Immature natural killer cell (primary cell): Measurements from ENCODE around the gene EDC4. TPM values are rescaled to one million over a fixed set of nuclear protein-coding genes. Genes with fewer than 3 reads are reported as not detected.

ENCODE experiments used
- DNase-seq, 3 donors: peaks; one replicate each; pipeline ENCODE4 v3.0.0; 2022; ENCODE audit warnings: mixed read lengths in 1 of 3
- H3K27ac Mint-ChIP-seq, 6 donors: one replicate each; pipeline ENCODE4 v1.8.0; 2020; ENCODE audit warnings: mixed read lengths in 6 of 6, mild to moderate bottlenecking in 5 of 6, inconsistent platforms in 4 of 6, moderate library complexity in 3 of 6
- H3K27me3 Mint-ChIP-seq, 3 donors: one replicate each; pipeline ENCODE4 v1.8.0; 2020 to 2021; ENCODE audit warnings: low read depth in 3 of 3, mild to moderate bottlenecking in 3 of 3, mixed read lengths in 3 of 3, moderate library complexity in 3 of 3, inconsistent platforms in 1 of 3
- H3K36me3 Mint-ChIP-seq, 3 donors: one replicate each; pipeline ENCODE4 v1.8.0; 2020; ENCODE audit warnings: mixed read lengths in 3 of 3, inconsistent platforms in 2 of 3, mild to moderate bottlenecking in 2 of 3
- H3K4me1 Mint-ChIP-seq, 2 donors: one replicate each; pipeline ENCODE4 v1.8.0; 2020; ENCODE audit warnings: inconsistent platforms in 2 of 2, mild to moderate bottlenecking in 2 of 2, mixed read lengths in 2 of 2, moderate library complexity in 1 of 2
- H3K4me3 Mint-ChIP-seq, 5 donors: one replicate each; pipeline ENCODE4 v1.8.0; 2020; ENCODE audit warnings: mild to moderate bottlenecking in 5 of 5, mixed read lengths in 5 of 5, inconsistent platforms in 3 of 5, moderate library complexity in 3 of 5
- H3K9me3 Mint-ChIP-seq, 6 donors: one replicate each; pipeline ENCODE4 v1.8.0; 2020; ENCODE audit warnings: mild to moderate bottlenecking in 6 of 6, mixed read lengths in 6 of 6, inconsistent platforms in 4 of 6, moderate library complexity in 3 of 6
- polyA plus RNA-seq, 3 donors: library from polyadenylated mRNA; unstranded; fragments of 300-500 nt; fragmentation: Illumina TruSeq; gene quantifications; one replicate each; pipeline ENCODE4 v1.2.3, GENCODE V29; 2021

Gene EDC4
- polyA plus RNA-seq, 3 donors from 2014 or later, result 14.2 to 26.0 (median 23.8) TPM

GRCh38 chr16:67917140-67917851, 44.4 kb downstream of the EDC4 start:
- Mint-ChIP-seq H3K27ac (peak overlapping the region in 5 of 6 donors; percentile 19 to 56 (median 46)), H3K4me1 (peaks cover 11 to 24% of the 10 kb centered on the region in 2 donors), H3K9me3 (no peaks in the 10 kb centered on the region), H3K27me3 (peaks cover 0 to 3% (median 1%) of the 10 kb centered on the region in 3 donors), H3K36me3 (peaks cover 0 to 11% (median 0%) of the 10 kb centered on the region in 3 donors), H3K4me3 (no peak overlapping the region)
- no peak for DNase-seq

DNA sequence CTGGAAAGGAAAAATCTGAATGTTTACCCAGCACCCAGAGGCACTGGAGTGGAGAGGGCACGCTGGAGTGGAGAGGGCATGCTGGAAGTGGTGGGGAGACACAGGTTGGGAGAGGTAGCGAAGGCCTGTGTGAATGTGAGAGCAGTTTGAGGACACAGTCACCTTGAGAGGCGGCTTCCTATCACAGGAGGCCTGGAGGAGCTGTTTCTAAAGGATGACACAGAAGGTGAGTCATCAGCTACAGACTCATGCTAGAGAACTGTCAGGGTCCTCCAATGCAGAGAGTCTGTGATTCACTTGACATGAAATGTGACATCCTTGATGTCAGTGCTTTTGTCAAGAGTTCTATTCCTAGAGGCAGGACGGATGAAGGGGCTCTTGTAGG, 45.0 kb downstream of the EDC4 start:
- Mint-ChIP-seq H3K9me3 (no peaks in the 10 kb centered on the region), H3K27me3 (peaks cover 0 to 3% (median 1%) of the 10 kb centered on the region in 3 donors), H3K4me3 (no peak overlapping the region), H3K36me3 (peaks cover 0 to 11% (median 0%) of the 10 kb centered on the region in 3 donors), H3K27ac (peak overlapping the region in 2 of 6 donors; percentile 19 to 51), H3K4me1 (peaks cover 11 to 27% of the 10 kb centered on the region in 2 donors)
- no peak for DNase-seq

- peaks cover 0 to 7% (median 0%) of the 10 kb centered on the region in 3 donors for H3K36me3 Mint-ChIP-seq
- peak overlapping the region in 1 of 6 donors; percentile 64 for H3K27ac Mint-ChIP-seq
- DNase-seq, result no peak
- H3K4me1 Mint-ChIP-seq, result peaks cover 11 to 27% of the 10 kb centered on the region in 2 donors
- H3K9me3 Mint-ChIP-seq, result no peaks in the 10 kb centered on the region
- no peak overlapping the region for H3K4me3 Mint-ChIP-seq
- H3K27me3 Mint-ChIP-seq, result peaks cover 0 to 3% (median 1%) of the 10 kb centered on the region in 3 donors
Observed at GRCh38 chr16:67919622-67920221, 46.9 kb downstream of the EDC4 start.

DNA sequence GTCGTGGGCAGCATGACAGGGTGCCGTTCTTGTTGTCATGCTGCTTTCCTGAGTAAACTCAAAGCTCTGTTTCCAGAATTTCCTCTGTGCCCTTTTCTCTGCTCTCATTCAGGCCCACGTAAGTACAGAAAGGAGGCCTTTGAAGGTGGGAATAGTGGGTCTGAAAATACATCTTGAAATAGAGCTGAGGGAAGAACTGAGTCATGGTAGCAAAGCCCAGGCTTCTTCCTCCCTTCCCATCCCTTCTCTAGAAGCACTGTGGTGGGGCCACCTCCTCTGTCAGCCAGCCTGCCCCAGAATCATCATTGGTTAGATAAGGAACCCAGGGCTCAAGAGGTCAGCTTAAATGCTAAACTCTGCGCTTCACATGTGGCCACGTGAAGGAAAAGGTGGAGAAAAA, 49.4 kb downstream of the EDC4 start:
- Mint-ChIP-seq H3K4me1 (peaks cover 7 to 17% of the 10 kb centered on the region in 2 donors), H3K4me3 (no peak overlapping the region), H3K27ac (peak overlapping the region in 3 of 6 donors; percentile 32 to 73 (median 48)), H3K27me3 (peaks cover 0 to 3% (median 1%) of the 10 kb centered on the region in 3 donors), H3K36me3 (peaks cover 0 to 7% (median 0%) of the 10 kb centered on the region in 3 donors), H3K9me3 (no peaks in the 10 kb centered on the region)
- no peak for DNase-seq

- Mint-ChIP-seq H3K27me3 (peaks cover 0 to 1% (median 0%) of the 10 kb centered on the region in 3 donors), H3K9me3 (no peaks in the 10 kb centered on the region), H3K4me3 (no peak overlapping the region), H3K4me1 (peaks cover 7 to 12% of the 10 kb centered on the region in 2 donors), H3K36me3 (peaks cover 0 to 1% (median 0%) of the 10 kb centered on the region in 3 donors), H3K27ac (peak overlapping the region in 1 of 6 donors; percentile 45)
- no peak for DNase-seq
Observed at GRCh38 chr16:67922740-67923139, 49.9 kb downstream of the EDC4 start.

DNA sequence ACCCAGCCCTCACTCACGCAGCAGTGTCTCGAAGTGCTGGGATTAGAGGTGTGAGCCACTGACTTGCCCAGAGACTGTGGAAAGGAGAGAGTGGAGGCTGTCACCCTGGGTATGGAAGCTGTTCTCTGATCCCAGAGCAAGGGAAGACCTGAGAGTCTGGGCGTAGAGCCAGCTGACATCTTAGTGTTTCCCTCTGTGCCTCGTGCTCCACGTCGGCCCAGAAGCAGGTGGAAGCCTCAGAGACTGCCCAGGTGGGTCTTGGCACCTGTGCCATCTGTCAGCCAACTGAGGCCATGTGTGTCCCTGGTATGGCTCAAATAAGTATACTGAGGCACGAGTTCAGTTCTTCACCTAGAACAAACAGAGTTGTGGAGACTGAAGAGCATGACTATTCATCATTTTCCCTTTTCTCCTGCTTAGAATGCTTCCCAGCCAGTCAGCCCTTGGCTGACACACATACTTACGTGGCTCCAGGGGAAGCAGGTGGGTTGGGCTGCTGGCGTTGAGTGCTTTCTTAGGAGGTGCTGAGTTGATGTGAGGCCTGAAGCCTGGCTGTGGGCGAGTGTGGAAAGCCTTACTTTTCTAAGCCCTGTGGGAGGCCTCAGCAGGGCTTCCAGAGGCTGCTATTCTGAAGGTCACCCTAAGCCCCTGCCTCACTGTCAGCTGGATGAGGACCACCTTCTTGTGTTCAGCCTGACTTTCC, 50.7 kb downstream of the EDC4 start:
- Mint-ChIP-seq H3K9me3 (no peaks in the 10 kb centered on the region), H3K4me1 (peaks cover 5 to 9% of the 10 kb centered on the region in 2 donors), H3K27ac (no peak overlapping the region), H3K4me3 (no peak overlapping the region), H3K36me3 (no peaks in the 10 kb centered on the region), H3K27me3 (peaks cover 0 to 1% (median 0%) of the 10 kb centered on the region in 3 donors)
- no peak for DNase-seq

- no peak overlapping the region for H3K4me3 Mint-ChIP-seq
- peak overlapping the region in 2 of 6 donors; percentile 43 to 48 for H3K27ac Mint-ChIP-seq
- H3K27me3 Mint-ChIP-seq, result peaks cover 0 to 1% (median 0%) of the 10 kb centered on the region in 3 donors
Observed at GRCh38 chr16:67924140-67924906, 51.5 kb downstream of the EDC4 start.

DNA sequence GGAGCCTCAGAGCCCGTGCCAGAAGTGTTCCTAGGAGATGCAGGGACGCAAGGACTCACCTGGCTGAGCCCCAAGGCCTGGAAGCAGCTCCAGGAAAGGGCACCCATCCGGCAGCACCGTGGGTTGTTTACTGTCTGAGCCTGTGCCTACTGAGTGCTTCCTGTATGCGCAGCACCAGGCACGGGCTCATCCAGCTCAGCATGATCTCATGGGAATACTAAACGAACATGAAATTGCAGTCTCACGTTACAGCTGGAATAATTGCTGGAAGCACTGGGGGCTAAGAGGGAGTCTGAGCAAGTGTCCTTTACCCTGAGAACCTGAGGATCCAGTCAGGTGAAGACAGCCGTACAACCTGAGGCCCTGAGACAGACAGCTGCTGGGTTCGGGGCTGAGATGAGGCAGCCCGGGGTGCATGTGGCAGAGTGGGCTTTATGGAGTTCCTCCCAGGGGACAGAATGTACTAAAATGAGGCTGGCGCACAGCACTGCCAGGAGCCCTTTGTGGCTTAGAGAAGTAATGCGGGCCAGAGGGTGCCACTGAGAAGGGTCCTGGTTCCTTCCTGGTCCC, 53.4 kb downstream of the EDC4 start:
- Mint-ChIP-seq H3K9me3 (no peaks in the 10 kb centered on the region), H3K27me3 (peaks cover 0 to 3% (median 2%) of the 10 kb centered on the region in 3 donors), H3K4me3 (no peak overlapping the region), H3K36me3 (no peaks in the 10 kb centered on the region), H3K27ac (peak overlapping the region in 1 of 6 donors; percentile 51), H3K4me1 (peaks cover 0 to 9% of the 10 kb centered on the region in 2 donors)
- no peak for DNase-seq

More at GRCh38 chr16:67924140-67924906, 51.5 kb downstream of the EDC4 start:
- H3K36me3 Mint-ChIP-seq, result no peaks in the 10 kb centered on the region
- no peaks in the 10 kb centered on the region for H3K9me3 Mint-ChIP-seq
- no peak for DNase-seq
- H3K4me1 Mint-ChIP-seq, result peaks cover 2 to 9% of the 10 kb centered on the region in 2 donors

DNA sequence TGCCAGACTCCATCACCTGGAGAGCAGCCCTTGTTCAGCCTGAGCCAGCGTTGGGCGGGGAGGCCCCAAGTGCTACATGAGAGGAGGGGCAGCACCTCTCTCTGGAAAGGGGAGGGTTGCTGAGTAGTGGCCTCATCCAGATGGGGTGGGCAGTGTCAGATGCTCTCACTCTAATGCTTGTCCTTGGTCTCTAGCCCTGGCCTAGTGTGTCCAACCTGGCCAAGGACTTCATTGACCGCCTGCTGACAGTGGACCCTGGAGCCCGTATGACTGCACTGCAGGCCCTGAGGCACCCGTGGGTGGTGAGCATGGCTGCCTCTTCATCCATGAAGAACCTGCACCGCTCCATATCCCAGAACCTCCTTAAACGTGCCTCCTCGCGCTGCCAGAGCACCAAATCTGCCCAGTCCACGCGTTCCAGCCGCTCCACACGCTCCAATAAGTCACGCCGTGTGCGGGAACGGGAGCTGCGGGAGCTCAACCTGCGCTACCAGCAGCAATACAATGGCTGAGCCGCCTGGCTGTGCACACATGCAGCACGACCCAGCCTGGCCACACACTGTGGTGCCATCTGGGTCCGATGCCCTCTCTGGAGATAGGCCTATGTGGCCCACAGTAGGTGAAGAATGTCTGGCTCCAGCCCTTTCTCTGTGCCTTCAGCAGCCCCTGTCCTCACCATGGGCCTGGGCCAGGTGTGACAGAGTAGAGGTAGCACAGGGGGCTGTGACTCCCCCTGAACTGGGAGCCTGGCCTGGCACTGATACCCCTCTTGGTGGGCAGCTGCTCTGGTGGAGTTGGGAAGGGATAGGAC, 54.5 kb downstream of the EDC4 start:
- no peaks in the 10 kb centered on the region for H3K36me3 Mint-ChIP-seq
- no peaks in the 10 kb centered on the region for H3K9me3 Mint-ChIP-seq
- H3K4me3 Mint-ChIP-seq, result no peak overlapping the region
- DNase-seq, result no peak
- H3K4me1 Mint-ChIP-seq, result peaks cover under 1 to 2% of the 10 kb centered on the region in 2 donors
- peaks cover 0 to 2% (median 1%) of the 10 kb centered on the region in 3 donors for H3K27me3 Mint-ChIP-seq
- peak overlapping the region in 2 of 6 donors; percentile 60 to 67 for H3K27ac Mint-ChIP-seq

DNA sequence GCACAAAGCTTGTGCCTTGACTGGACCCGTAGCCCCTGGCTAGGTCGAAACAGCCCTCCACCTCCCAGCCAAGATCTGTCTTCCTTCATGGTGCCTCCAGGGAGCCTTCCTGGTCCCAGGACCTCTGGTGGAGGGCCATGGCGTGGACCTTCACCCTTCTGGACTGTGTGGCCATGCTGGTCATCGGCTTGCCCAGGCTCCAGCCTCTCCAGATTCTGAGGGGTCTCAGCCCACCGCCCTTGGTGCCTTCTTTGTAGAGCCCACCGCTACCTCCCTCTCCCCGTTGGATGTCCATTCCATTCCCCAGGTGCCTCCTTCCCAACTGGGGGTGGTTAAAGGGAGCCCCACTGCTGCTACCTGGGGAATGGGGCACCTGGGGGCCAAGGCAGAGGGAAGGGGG, 55.3 kb downstream of the EDC4 start:
- Mint-ChIP-seq H3K27ac (peak overlapping the region in 4 of 6 donors; percentile 29 to 67 (median 62)), H3K36me3 (no peaks in the 10 kb centered on the region), H3K9me3 (no peaks in the 10 kb centered on the region), H3K4me1 (peaks cover 0 to 2% of the 10 kb centered on the region in 2 donors), H3K27me3 (peaks cover 0 to 2% (median 1%) of the 10 kb centered on the region in 3 donors), H3K4me3 (peak overlapping the region in 1 of 5 donors; percentile 10)
- no peak for DNase-seq

- Mint-ChIP-seq H3K27ac (peak overlapping the region in 1 of 6 donors; percentile 29), H3K4me3 (no peak overlapping the region)
Observed at GRCh38 chr16:67928561-67929364, 55.9 kb downstream of the EDC4 start.

More at GRCh38 chr16:67928561-67929364, 55.9 kb downstream of the EDC4 start:
- Mint-ChIP-seq H3K9me3 (no peaks in the 10 kb centered on the region), H3K36me3 (no peaks in the 10 kb centered on the region), H3K27me3 (peaks cover 0 to 3% (median 1%) of the 10 kb centered on the region in 3 donors), H3K4me1 (peaks cover 3 to 5% of the 10 kb centered on the region in 2 donors)
- DNase-seq, result peak; percentile 47 to 65 (median 57)
